Neural cell (in vitro differentiated cells): Measurements from ENCODE around the gene TBC1D30. TPM values are rescaled to one million over a fixed set of nuclear protein-coding genes. Genes with fewer than 3 reads are reported as not detected.

ENCODE experiments used
- H2AFZ ChIP-seq: fragments of 200-600, 300-800 bp; sonication (generic), shearing (Covaris generic); 2 replicates; pipeline ENCODE4 v1.6.0; 2014; ENCODE audit warnings: low read depth, mild to moderate bottlenecking, antibody characterized with exemption, low read length, moderate library complexity
- H3F3A ChIP-seq: fragments of 200-600 bp; shearing (Covaris generic); 2 replicates; pipeline ENCODE4 v1.6.1; 2016; ENCODE audit warnings: mild to moderate bottlenecking, moderate library complexity, mixed read lengths, antibody characterized with exemption, low read length; ENCODE audit not compliant: insufficient read depth, poor library complexity, severe bottlenecking
- H3K27ac ChIP-seq: fragments of 200-600, 300-800 bp; sonication (generic), shearing (Covaris generic); 2 replicates; pipeline ENCODE4 v1.5.1; 2014; ENCODE audit warnings: mild to moderate bottlenecking, low read length, moderate library complexity
- H3K27me3 ChIP-seq: fragments of 300-800, 200-600 bp; sonication (generic), shearing (Covaris generic); 2 replicates; pipeline ENCODE4 v1.6.0; 2014; ENCODE audit warnings: mild to moderate bottlenecking, low read depth, low read length, moderate library complexity; ENCODE audit not compliant: insufficient read depth
- H3K36me3 ChIP-seq: fragments of 300-800, 200-600 bp; sonication (generic), shearing (Covaris generic); 2 replicates; pipeline ENCODE4 v1.5.1; 2014; ENCODE audit warnings: mild to moderate bottlenecking, antibody characterized with exemption, low read length, moderate library complexity; ENCODE audit not compliant: insufficient read depth
- H3K4me2 ChIP-seq: fragments of 300-800, 200-600 bp; sonication (generic), shearing (Covaris generic); 2 replicates; pipeline ENCODE4 v1.6.0; 2014; ENCODE audit warnings: mild to moderate bottlenecking, low read length
- H3K4me3 ChIP-seq: fragments of 300-800, 200-600 bp; sonication (generic), shearing (Covaris generic); 2 replicates; pipeline ENCODE4 v1.5.1; 2014; ENCODE audit warnings: mild to moderate bottlenecking, low read length, moderate library complexity
- H3K79me2 ChIP-seq: fragments of 200-600 bp; shearing (Covaris generic); replicated peaks from 2 replicates; pipeline ENCODE4 v1.6.0; 2014; ENCODE audit warnings: mild to moderate bottlenecking, low read length, moderate library complexity; ENCODE audit not compliant: insufficient read depth
- H3K9ac ChIP-seq: fragments of 300-800, 200-600 bp; sonication (generic), shearing (Covaris generic); 2 replicates; pipeline ENCODE4 v1.6.1; 2016; ENCODE audit warnings: mild to moderate bottlenecking, low read length, mixed read lengths
- H3K9me2 ChIP-seq: fragments of 200-600 bp; shearing (Covaris generic); 2 replicates; pipeline ENCODE4 v1.6.1; 2016; ENCODE audit warnings: mild to moderate bottlenecking, low read length, mixed read lengths; ENCODE audit not compliant: insufficient read depth
- H3K9me3 ChIP-seq: fragments of 200-600, 300-800 bp; sonication (generic), shearing (Covaris generic); 2 replicates; pipeline ENCODE4 v1.6.1; 2016; ENCODE audit warnings: mild to moderate bottlenecking, mixed run types, low read length, moderate library complexity, mixed read lengths
- H4K20me1 ChIP-seq: fragments of 200-600 bp; shearing (Covaris generic); 2 replicates; pipeline ENCODE4 v1.6.1; 2016; ENCODE audit warnings: mild to moderate bottlenecking, mixed run types; ENCODE audit not compliant: insufficient read depth
- EP300 ChIP-seq: fragments of 450-650 bp; conservative IDR thresholded peaks from 2 replicates; pipeline ENCODE4 v1.6.1; 2014; ENCODE audit warnings: antibody characterized with exemption, mild to moderate bottlenecking, moderate library complexity; ENCODE audit not compliant: poor library complexity, severe bottlenecking
- EZH2 ChIP-seq: fragments of 200-600, 300-800 bp; shearing (Covaris generic), sonication (generic); IDR thresholded peaks from 2 replicates; pipeline ENCODE4 v1.6.1; 2014; ENCODE audit warnings: antibody characterized with exemption, low read length, borderline replicate concordance, mild to moderate bottlenecking; ENCODE audit not compliant: insufficient read depth, poor library complexity, severe bottlenecking
- MXI1 ChIP-seq: fragments of 450-650 bp; conservative IDR thresholded peaks from 2 replicates; pipeline ENCODE4 v1.6.1; 2014; ENCODE audit warnings: antibody characterized with exemption, mild to moderate bottlenecking; ENCODE audit not compliant: poor library complexity, severe bottlenecking
- POLR2AphosphoS5 ChIP-seq: IDR thresholded peaks from 2 replicates; pipeline ENCODE4 v1.6.1; 2012
- RAD21 ChIP-seq: fragments of 450-650 bp; conservative IDR thresholded peaks from 2 replicates; pipeline ENCODE4 v1.6.1; 2014; ENCODE audit warnings: antibody characterized with exemption, mild to moderate bottlenecking, moderate library complexity
- SMC3 ChIP-seq: fragments of 450-650 bp; conservative IDR thresholded peaks from 2 replicates; pipeline ENCODE4 v1.6.1; 2014; ENCODE audit warnings: antibody characterized with exemption, mild to moderate bottlenecking, moderate library complexity; ENCODE audit not compliant: poor library complexity
- TAF1 ChIP-seq: IDR thresholded peaks from 2 replicates; pipeline ENCODE4 v1.6.1; 2012; ENCODE audit warnings: low read depth
- polyA plus RNA-seq: library from polyadenylated mRNA; depleted of rRNA; stranded (reverse); fragments of >200 nt; gene quantifications from 2 replicates; pipeline ENCODE4 v1.2.3, GENCODE V29; 2014
- TF ChIP-seq, protein P1 (sequence below): fragments of 450-650 bp; IDR thresholded peaks from 2 replicates; pipeline ENCODE4 v1.5.1; 2014; ENCODE audit warnings: antibody characterized with exemption, mild to moderate bottlenecking, moderate library complexity; ENCODE audit not compliant: poor library complexity, severe bottlenecking
- TF ChIP-seq, protein P2 (sequence below): IDR thresholded peaks from 2 replicates; pipeline ENCODE4 v1.6.1; 2012; ENCODE audit warnings: borderline replicate concordance

The TBC1D30 gene
- polyA plus RNA-seq, 1 donor from 2014 or later = 17.6 TPM

GRCh38 chr12:64883264-64884163 lies 59.1 kb downstream of the TBC1D30 start:
- no peak overlapping the region for H2AFZ ChIP-seq
- no peaks in the 10 kb centered on the region for H3K36me3 ChIP-seq
- H3K9ac ChIP-seq = no peak overlapping the region
- H3K79me2 ChIP-seq = no peaks in the 10 kb centered on the region
- H3K27me3 ChIP-seq = no peaks in the 10 kb centered on the region
- H3K9me2 ChIP-seq = no peaks in the 10 kb centered on the region
- TF ChIP-seq SMC3 (no peak), MXI1 (no peak), EZH2 (no peak), RAD21 (no peak), EP300 (no peak), POLR2AphosphoS5 (no peak), TAF1 (no peak)
- TF ChIP-seq, protein P1, sequence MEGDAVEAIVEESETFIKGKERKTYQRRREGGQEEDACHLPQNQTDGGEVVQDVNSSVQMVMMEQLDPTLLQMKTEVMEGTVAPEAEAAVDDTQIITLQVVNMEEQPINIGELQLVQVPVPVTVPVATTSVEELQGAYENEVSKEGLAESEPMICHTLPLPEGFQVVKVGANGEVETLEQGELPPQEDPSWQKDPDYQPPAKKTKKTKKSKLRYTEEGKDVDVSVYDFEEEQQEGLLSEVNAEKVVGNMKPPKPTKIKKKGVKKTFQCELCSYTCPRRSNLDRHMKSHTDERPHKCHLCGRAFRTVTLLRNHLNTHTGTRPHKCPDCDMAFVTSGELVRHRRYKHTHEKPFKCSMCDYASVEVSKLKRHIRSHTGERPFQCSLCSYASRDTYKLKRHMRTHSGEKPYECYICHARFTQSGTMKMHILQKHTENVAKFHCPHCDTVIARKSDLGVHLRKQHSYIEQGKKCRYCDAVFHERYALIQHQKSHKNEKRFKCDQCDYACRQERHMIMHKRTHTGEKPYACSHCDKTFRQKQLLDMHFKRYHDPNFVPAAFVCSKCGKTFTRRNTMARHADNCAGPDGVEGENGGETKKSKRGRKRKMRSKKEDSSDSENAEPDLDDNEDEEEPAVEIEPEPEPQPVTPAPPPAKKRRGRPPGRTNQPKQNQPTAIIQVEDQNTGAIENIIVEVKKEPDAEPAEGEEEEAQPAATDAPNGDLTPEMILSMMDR = no peak
- TF ChIP-seq, protein P2, sequence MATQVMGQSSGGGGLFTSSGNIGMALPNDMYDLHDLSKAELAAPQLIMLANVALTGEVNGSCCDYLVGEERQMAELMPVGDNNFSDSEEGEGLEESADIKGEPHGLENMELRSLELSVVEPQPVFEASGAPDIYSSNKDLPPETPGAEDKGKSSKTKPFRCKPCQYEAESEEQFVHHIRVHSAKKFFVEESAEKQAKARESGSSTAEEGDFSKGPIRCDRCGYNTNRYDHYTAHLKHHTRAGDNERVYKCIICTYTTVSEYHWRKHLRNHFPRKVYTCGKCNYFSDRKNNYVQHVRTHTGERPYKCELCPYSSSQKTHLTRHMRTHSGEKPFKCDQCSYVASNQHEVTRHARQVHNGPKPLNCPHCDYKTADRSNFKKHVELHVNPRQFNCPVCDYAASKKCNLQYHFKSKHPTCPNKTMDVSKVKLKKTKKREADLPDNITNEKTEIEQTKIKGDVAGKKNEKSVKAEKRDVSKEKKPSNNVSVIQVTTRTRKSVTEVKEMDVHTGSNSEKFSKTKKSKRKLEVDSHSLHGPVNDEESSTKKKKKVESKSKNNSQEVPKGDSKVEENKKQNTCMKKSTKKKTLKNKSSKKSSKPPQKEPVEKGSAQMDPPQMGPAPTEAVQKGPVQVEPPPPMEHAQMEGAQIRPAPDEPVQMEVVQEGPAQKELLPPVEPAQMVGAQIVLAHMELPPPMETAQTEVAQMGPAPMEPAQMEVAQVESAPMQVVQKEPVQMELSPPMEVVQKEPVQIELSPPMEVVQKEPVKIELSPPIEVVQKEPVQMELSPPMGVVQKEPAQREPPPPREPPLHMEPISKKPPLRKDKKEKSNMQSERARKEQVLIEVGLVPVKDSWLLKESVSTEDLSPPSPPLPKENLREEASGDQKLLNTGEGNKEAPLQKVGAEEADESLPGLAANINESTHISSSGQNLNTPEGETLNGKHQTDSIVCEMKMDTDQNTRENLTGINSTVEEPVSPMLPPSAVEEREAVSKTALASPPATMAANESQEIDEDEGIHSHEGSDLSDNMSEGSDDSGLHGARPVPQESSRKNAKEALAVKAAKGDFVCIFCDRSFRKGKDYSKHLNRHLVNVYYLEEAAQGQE = no peak
- no peaks in the 10 kb centered on the region for H3F3A ChIP-seq
- H3K4me3 ChIP-seq = no peak overlapping the region
- H3K4me2 ChIP-seq = no peak overlapping the region
- H3K9me3 ChIP-seq = no peaks in the 10 kb centered on the region
- no peak overlapping the region for H3K27ac ChIP-seq
- H4K20me1 ChIP-seq = no peaks in the 10 kb centered on the region

- H4K20me1 ChIP-seq = no peaks in the 10 kb centered on the region
- no peaks in the 10 kb centered on the region for H3K36me3 ChIP-seq
- H3K9me2 ChIP-seq = no peaks in the 10 kb centered on the region
- H3K9ac ChIP-seq = no peak overlapping the region
- H3K4me2 ChIP-seq = no peak overlapping the region
- H3K4me3 ChIP-seq = no peak overlapping the region
- no peaks in the 10 kb centered on the region for H3K79me2 ChIP-seq
- H3F3A ChIP-seq = no peaks in the 10 kb centered on the region
- H3K9me3 ChIP-seq = no peaks in the 10 kb centered on the region
- TF ChIP-seq TAF1 (no peak), MXI1 (no peak), EP300 (no peak), EZH2 (no peak), SMC3 (no peak), POLR2AphosphoS5 (no peak), RAD21 (no peak)
- TF ChIP-seq, protein P2 = no peak
- TF ChIP-seq, protein P1 = no peak
- H3K27ac ChIP-seq = no peak overlapping the region
- no peaks in the 10 kb centered on the region for H3K27me3 ChIP-seq
- H2AFZ ChIP-seq = no peak overlapping the region
Observed at GRCh38 chr12:64884164-64884542, 59.7 kb downstream of the TBC1D30 start.
